Measurements from ENCODE around the gene TP53I11. TPM values are rescaled to one million over a fixed set of nuclear protein-coding genes. Genes with fewer than 3 reads are reported as not detected.

Gene TP53I11
- total and polyA plus RNA-seq, 8 donors, result 12.4 to 155 (median 27.3) TPM

DNA sequence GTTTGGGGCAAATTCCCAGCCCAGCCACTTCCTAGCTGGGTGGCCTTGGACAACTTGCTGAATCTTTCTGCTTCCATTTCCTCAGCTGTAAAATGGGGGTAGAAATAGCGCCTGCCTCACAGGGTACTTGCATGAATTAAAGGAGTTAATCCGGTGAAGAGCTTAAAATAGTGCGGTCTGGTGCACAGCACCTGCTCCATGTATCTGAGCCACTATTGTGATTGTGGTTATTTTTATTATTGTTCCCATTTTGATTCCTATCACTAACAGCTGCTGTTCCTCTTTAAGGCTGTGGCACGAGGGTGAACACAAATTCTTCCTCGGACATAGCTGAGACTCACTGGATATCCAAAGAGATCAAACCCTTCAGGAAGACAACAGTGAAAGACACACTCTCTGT lies 46.9 kb upstream of the TP53I11 start:
- H3K27ac ChIP-seq, result no peak overlapping the region
- TF ChIP-seq EP300 (IDR thresholded peaks at IDR 0.05) (no peak), POLR2A (IDR thresholded peaks at IDR 0.05) (no peak), POLR2AphosphoS5 (IDR thresholded peaks at IDR 0.05) (no peak)
- TF ChIP-seq, protein P1, sequence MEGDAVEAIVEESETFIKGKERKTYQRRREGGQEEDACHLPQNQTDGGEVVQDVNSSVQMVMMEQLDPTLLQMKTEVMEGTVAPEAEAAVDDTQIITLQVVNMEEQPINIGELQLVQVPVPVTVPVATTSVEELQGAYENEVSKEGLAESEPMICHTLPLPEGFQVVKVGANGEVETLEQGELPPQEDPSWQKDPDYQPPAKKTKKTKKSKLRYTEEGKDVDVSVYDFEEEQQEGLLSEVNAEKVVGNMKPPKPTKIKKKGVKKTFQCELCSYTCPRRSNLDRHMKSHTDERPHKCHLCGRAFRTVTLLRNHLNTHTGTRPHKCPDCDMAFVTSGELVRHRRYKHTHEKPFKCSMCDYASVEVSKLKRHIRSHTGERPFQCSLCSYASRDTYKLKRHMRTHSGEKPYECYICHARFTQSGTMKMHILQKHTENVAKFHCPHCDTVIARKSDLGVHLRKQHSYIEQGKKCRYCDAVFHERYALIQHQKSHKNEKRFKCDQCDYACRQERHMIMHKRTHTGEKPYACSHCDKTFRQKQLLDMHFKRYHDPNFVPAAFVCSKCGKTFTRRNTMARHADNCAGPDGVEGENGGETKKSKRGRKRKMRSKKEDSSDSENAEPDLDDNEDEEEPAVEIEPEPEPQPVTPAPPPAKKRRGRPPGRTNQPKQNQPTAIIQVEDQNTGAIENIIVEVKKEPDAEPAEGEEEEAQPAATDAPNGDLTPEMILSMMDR (IDR thresholded peaks at IDR 0.05), result no peak
- no peaks in the 10 kb centered on the region for H3K36me3 ChIP-seq
- H3K4me3 ChIP-seq, result no peak overlapping the region
- 69 to 86% (median 80%) methylated on average over 5 of the region's 5 CpGs for WGBS, 5 donors
- H3K4me1 ChIP-seq, result peaks cover 0 to 8% (median under 1%) of the 10 kb centered on the region in 4 donors
- no peaks in the 10 kb centered on the region for H3K27me3 ChIP-seq
- H3K9me3 ChIP-seq, result no peaks in the 10 kb centered on the region
- intact Hi-C loops (cut with DNase I; ENCODE audit: low total_unique reads), result no loop called here
- DNase-seq, result no peak

DNA sequence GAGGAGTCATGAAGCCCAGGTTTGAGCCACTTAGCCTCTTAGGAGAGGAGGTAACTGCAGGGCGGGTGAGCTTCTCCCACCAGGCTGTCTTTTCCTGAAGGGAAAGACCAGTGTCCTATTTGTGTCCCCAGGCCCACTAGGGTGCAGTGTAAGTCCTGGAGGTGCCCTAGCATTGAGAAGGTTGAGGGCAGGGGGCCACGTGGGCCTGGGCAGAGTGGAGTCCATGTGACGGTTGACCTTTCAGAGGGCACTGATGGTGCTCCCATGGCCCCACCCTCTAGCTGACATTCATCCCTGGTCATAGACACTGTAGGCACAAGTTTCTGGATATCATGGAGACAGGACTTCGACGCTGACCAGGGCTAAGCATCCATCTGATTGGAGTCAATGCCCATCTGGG lies 44.1 kb upstream of the TP53I11 start:
- no peak overlapping the region for H3K27ac ChIP-seq
- DNase-seq, result no peak
- no peaks in the 10 kb centered on the region for H3K36me3 ChIP-seq
- H3K27me3 ChIP-seq, result no peaks in the 10 kb centered on the region
- H3K9me3 ChIP-seq, result no peaks in the 10 kb centered on the region
- no peak overlapping the region for H3K4me3 ChIP-seq
- WGBS, 5 donors, result 62 to 84% (median 69%) methylated on average over 5 of the region's 5 CpGs
- H3K4me1 ChIP-seq, result peaks cover 0 to 21% (median 9%) of the 10 kb centered on the region in 4 donors
- intact Hi-C loops (cut with DNase I; ENCODE audit: low total_unique reads), result no loop called here
- TF ChIP-seq, protein P1 (IDR thresholded peaks at IDR 0.05), result no peak
- no peak for TF ChIP-seq EP300 (IDR thresholded peaks at IDR 0.05)
- no peak for TF ChIP-seq POLR2A (IDR thresholded peaks at IDR 0.05)
- no peak for TF ChIP-seq POLR2AphosphoS5 (IDR thresholded peaks at IDR 0.05)

DNA sequence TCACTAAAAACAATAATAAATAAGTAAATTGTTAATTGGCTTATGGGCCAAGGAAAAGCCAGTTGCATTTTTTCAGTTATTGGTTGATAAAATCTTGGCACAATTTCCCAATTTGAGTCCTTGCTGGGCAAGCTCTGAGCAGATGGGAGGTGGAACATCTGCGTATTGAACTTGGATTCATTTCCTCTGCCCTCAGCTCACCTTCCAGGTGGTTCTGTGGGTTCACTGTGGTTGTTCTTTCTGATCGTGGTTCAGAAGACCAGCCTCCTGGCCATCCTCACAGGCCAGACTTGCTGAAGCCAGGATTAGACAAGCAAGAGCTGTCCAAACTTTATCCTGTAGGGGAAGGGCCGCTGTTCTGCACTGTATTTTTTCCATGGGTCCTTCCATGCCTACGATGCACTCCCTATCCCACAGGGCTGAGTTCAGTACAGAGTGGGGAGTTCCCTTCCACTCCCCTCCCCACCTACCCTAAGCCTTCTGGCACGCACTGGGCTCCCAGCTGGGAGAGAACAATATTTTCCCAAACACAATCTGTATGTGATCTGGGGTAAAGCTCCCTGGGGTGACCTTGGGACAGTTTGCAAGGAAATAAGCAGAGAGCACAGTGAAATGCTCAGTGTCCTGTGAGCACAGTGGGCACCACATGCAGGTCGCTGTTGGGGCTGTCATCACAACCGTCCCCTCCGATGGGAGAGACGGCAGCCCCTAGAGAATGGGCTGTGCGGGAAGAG lies 43.5 kb upstream of the TP53I11 start:
- TF ChIP-seq, protein P1 (IDR thresholded peaks at IDR 0.05), result no peak
- TF ChIP-seq POLR2AphosphoS5 (IDR thresholded peaks at IDR 0.05) (no peak), POLR2A (IDR thresholded peaks at IDR 0.05) (no peak), EP300 (IDR thresholded peaks at IDR 0.05) (no peak)
- DNase-seq, result no peak
- peaks cover 0 to 21% (median 9%) of the 10 kb centered on the region in 4 donors for H3K4me1 ChIP-seq
- WGBS, 5 donors, result 72 to 78% (median 75%) methylated on average over 10 of the region's 10 CpGs
- H3K36me3 ChIP-seq, result no peaks in the 10 kb centered on the region
- no peak overlapping the region for H3K27ac ChIP-seq
- no peaks in the 10 kb centered on the region for H3K9me3 ChIP-seq
- intact Hi-C loops (cut with DNase I; ENCODE audit: low total_unique reads), result no loop called here
- H3K4me3 ChIP-seq, result no peak overlapping the region
- H3K27me3 ChIP-seq, result no peaks in the 10 kb centered on the region

DNA sequence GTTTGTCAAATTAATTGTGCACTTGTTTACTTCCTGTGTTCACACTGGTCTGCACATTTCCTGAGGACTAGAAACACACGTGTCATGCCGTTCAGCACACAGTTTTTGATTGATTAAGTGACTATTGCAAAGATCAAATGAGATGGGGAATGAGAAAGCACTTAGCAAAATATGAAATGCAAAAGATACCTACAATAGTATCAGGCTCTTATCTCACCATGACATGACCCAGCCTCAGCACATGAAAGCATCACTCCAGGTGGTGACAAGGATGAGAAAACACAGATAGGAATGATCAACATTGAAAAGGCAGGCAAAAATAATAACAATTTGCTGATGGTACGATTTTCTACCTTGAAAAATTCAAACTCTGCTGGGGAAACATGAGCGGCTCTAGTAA lies 42.1 kb upstream of the TP53I11 start:
- no peaks in the 10 kb centered on the region for H3K9me3 ChIP-seq
- H3K4me1 ChIP-seq, result peaks cover 0 to 18% (median 7%) of the 10 kb centered on the region in 4 donors
- H3K27me3 ChIP-seq, result no peaks in the 10 kb centered on the region
- no peak for DNase-seq
- no peak overlapping the region for H3K4me3 ChIP-seq
- H3K36me3 ChIP-seq, result no peaks in the 10 kb centered on the region
- no peak for TF ChIP-seq POLR2A (IDR thresholded peaks at IDR 0.05)
- TF ChIP-seq, protein P1 (IDR thresholded peaks at IDR 0.05), result no peak
- no peak for TF ChIP-seq POLR2AphosphoS5 (IDR thresholded peaks at IDR 0.05)
- no peak for TF ChIP-seq EP300 (IDR thresholded peaks at IDR 0.05)
- H3K27ac ChIP-seq, result no peak overlapping the region
- intact Hi-C loops (cut with DNase I; ENCODE audit: low total_unique reads), result no loop called here
- WGBS, 5 donors, result 72 to 84% (median 74%) methylated on average over 4 of the region's 4 CpGs

Data from stomach (tissue), 9 donors.